Measurements from ENCODE around the gene RELN.

The RELN gene

GRCh38 chr7:103569621-103570305 lies 419.7 kb downstream of the RELN start:
- Histone ChIP-seq H3K9ac (ENCODE audit: low read length) (no peak overlapping the region), H3K4me3 (ENCODE audit: low read length) (no peak overlapping the region), H3K27me3 (ENCODE audit: control insufficient read depth, insufficient read depth, low read length) (no peaks in the 10 kb centered on the region), H3K36me3 (ENCODE audit: control insufficient read depth, insufficient read depth, low read length) (no peaks in the 10 kb centered on the region), H3K4me1 (ENCODE audit: control insufficient read depth, insufficient read depth, low read length) (no peaks in the 10 kb centered on the region), H3K9me3 (ENCODE audit: control insufficient read depth, low read length) (no peaks in the 10 kb centered on the region)

GRCh38 chr7:103564416-103564815 lies 425.0 kb downstream of the RELN start:
- H3K36me3 ChIP-seq (ENCODE audit: control insufficient read depth, insufficient read depth, low read length): no peaks in the 10 kb centered on the region
- H3K9me3 ChIP-seq (ENCODE audit: control insufficient read depth, low read length): no peaks in the 10 kb centered on the region
- H3K4me1 ChIP-seq (ENCODE audit: control insufficient read depth, insufficient read depth, low read length): no peaks in the 10 kb centered on the region
- H3K4me3 ChIP-seq (ENCODE audit: low read length): no peak overlapping the region
- no peaks in the 10 kb centered on the region for H3K27me3 ChIP-seq (ENCODE audit: control insufficient read depth, insufficient read depth, low read length)
- no peak overlapping the region for H3K9ac ChIP-seq (ENCODE audit: low read length)

GRCh38 chr7:103560136-103560535 lies 429.3 kb downstream of the RELN start:
- no peak overlapping the region for H3K9ac ChIP-seq (ENCODE audit: low read length)
- H3K36me3 ChIP-seq (ENCODE audit: control insufficient read depth, insufficient read depth, low read length): no peaks in the 10 kb centered on the region
- H3K4me1 ChIP-seq (ENCODE audit: control insufficient read depth, insufficient read depth, low read length): no peaks in the 10 kb centered on the region
- no peaks in the 10 kb centered on the region for H3K9me3 ChIP-seq (ENCODE audit: control insufficient read depth, low read length)
- no peak overlapping the region for H3K4me3 ChIP-seq (ENCODE audit: low read length)
- peaks cover 3% of the 10 kb centered on the region for H3K27me3 ChIP-seq (ENCODE audit: control insufficient read depth, insufficient read depth, low read length)

- no peak overlapping the region for H3K9ac ChIP-seq (ENCODE audit: low read length)
- H3K4me1 ChIP-seq (ENCODE audit: control insufficient read depth, insufficient read depth, low read length): no peaks in the 10 kb centered on the region
- no peaks in the 10 kb centered on the region for H3K36me3 ChIP-seq (ENCODE audit: control insufficient read depth, insufficient read depth, low read length)
- H3K4me3 ChIP-seq (ENCODE audit: low read length): no peak overlapping the region
- H3K9me3 ChIP-seq (ENCODE audit: control insufficient read depth, low read length): no peaks in the 10 kb centered on the region
- H3K27me3 ChIP-seq (ENCODE audit: control insufficient read depth, insufficient read depth, low read length): no peaks in the 10 kb centered on the region
Observed at GRCh38 chr7:103551016-103551415, 438.4 kb downstream of the RELN start.

GRCh38 chr7:103549786-103550185 lies 439.7 kb downstream of the RELN start:
- Histone ChIP-seq H3K4me3 (ENCODE audit: low read length) (no peak overlapping the region), H3K4me1 (ENCODE audit: control insufficient read depth, insufficient read depth, low read length) (no peaks in the 10 kb centered on the region), H3K36me3 (ENCODE audit: control insufficient read depth, insufficient read depth, low read length) (no peaks in the 10 kb centered on the region), H3K27me3 (ENCODE audit: control insufficient read depth, insufficient read depth, low read length) (no peaks in the 10 kb centered on the region), H3K9me3 (ENCODE audit: control insufficient read depth, low read length) (no peaks in the 10 kb centered on the region), H3K9ac (ENCODE audit: low read length) (no peak overlapping the region)

GRCh38 chr7:103547451-103548284 lies 441.8 kb downstream of the RELN start:
- Histone ChIP-seq H3K4me3 (ENCODE audit: low read length) (no peak overlapping the region), H3K27me3 (ENCODE audit: control insufficient read depth, insufficient read depth, low read length) (no peaks in the 10 kb centered on the region), H3K36me3 (ENCODE audit: control insufficient read depth, insufficient read depth, low read length) (no peaks in the 10 kb centered on the region), H3K9ac (ENCODE audit: low read length) (no peak overlapping the region), H3K4me1 (ENCODE audit: control insufficient read depth, insufficient read depth, low read length) (no peaks in the 10 kb centered on the region), H3K9me3 (ENCODE audit: control insufficient read depth, low read length) (no peaks in the 10 kb centered on the region)

GRCh38 chr7:103542470-103542869 lies 447.0 kb downstream of the RELN start:
- H3K4me1 ChIP-seq (ENCODE audit: control insufficient read depth, insufficient read depth, low read length): no peaks in the 10 kb centered on the region
- H3K4me3 ChIP-seq (ENCODE audit: low read length): no peak overlapping the region
- H3K36me3 ChIP-seq (ENCODE audit: control insufficient read depth, insufficient read depth, low read length): no peaks in the 10 kb centered on the region
- no peak overlapping the region for H3K9ac ChIP-seq (ENCODE audit: low read length)
- no peaks in the 10 kb centered on the region for H3K27me3 ChIP-seq (ENCODE audit: control insufficient read depth, insufficient read depth, low read length)
- no peaks in the 10 kb centered on the region for H3K9me3 ChIP-seq (ENCODE audit: control insufficient read depth, low read length)

- H3K4me1 ChIP-seq (ENCODE audit: control insufficient read depth, insufficient read depth, low read length): no peaks in the 10 kb centered on the region
- H3K9ac ChIP-seq (ENCODE audit: low read length): no peak overlapping the region
- H3K36me3 ChIP-seq (ENCODE audit: control insufficient read depth, insufficient read depth, low read length): no peaks in the 10 kb centered on the region
- H3K9me3 ChIP-seq (ENCODE audit: control insufficient read depth, low read length): no peaks in the 10 kb centered on the region
- no peak overlapping the region for H3K4me3 ChIP-seq (ENCODE audit: low read length)
- H3K27me3 ChIP-seq (ENCODE audit: control insufficient read depth, insufficient read depth, low read length): no peaks in the 10 kb centered on the region
Observed at GRCh38 chr7:103541947-103542346, 447.5 kb downstream of the RELN start.

GRCh38 chr7:103541026-103541425 lies 448.4 kb downstream of the RELN start:
- Histone ChIP-seq H3K27me3 (ENCODE audit: control insufficient read depth, insufficient read depth, low read length) (no peaks in the 10 kb centered on the region), H3K4me3 (ENCODE audit: low read length) (no peak overlapping the region), H3K4me1 (ENCODE audit: control insufficient read depth, insufficient read depth, low read length) (no peaks in the 10 kb centered on the region)

GRCh38 chr7:103540338-103540737 lies 449.1 kb downstream of the RELN start:
- Histone ChIP-seq H3K9ac (ENCODE audit: low read length) (no peak overlapping the region), H3K4me3 (ENCODE audit: low read length) (no peak overlapping the region)

More at GRCh38 chr7:103541026-103541425, 448.4 kb downstream of the RELN start:
- H3K36me3 ChIP-seq (ENCODE audit: control insufficient read depth, insufficient read depth, low read length): no peaks in the 10 kb centered on the region
- no peaks in the 10 kb centered on the region for H3K9me3 ChIP-seq (ENCODE audit: control insufficient read depth, low read length)
- no peak overlapping the region for H3K9ac ChIP-seq (ENCODE audit: low read length)

GRCh38 chr7:103539875-103540274 lies 449.6 kb downstream of the RELN start:
- H3K4me1 ChIP-seq (ENCODE audit: control insufficient read depth, insufficient read depth, low read length): no peaks in the 10 kb centered on the region
- H3K36me3 ChIP-seq (ENCODE audit: control insufficient read depth, insufficient read depth, low read length): no peaks in the 10 kb centered on the region
- no peak overlapping the region for H3K4me3 ChIP-seq (ENCODE audit: low read length)
- H3K9me3 ChIP-seq (ENCODE audit: control insufficient read depth, low read length): no peaks in the 10 kb centered on the region
- no peaks in the 10 kb centered on the region for H3K27me3 ChIP-seq (ENCODE audit: control insufficient read depth, insufficient read depth, low read length)
- H3K9ac ChIP-seq (ENCODE audit: low read length): no peak overlapping the region

More at GRCh38 chr7:103540338-103540737, 449.1 kb downstream of the RELN start:
- no peaks in the 10 kb centered on the region for H3K9me3 ChIP-seq (ENCODE audit: control insufficient read depth, low read length)
- no peaks in the 10 kb centered on the region for H3K36me3 ChIP-seq (ENCODE audit: control insufficient read depth, insufficient read depth, low read length)
- no peaks in the 10 kb centered on the region for H3K4me1 ChIP-seq (ENCODE audit: control insufficient read depth, insufficient read depth, low read length)
- no peaks in the 10 kb centered on the region for H3K27me3 ChIP-seq (ENCODE audit: control insufficient read depth, insufficient read depth, low read length)

- Histone ChIP-seq H3K9ac (ENCODE audit: low read length) (no peak overlapping the region), H3K4me1 (ENCODE audit: control insufficient read depth, insufficient read depth, low read length) (no peaks in the 10 kb centered on the region), H3K36me3 (ENCODE audit: control insufficient read depth, insufficient read depth, low read length) (no peaks in the 10 kb centered on the region), H3K9me3 (ENCODE audit: control insufficient read depth, low read length) (no peaks in the 10 kb centered on the region), H3K27me3 (ENCODE audit: control insufficient read depth, insufficient read depth, low read length) (no peaks in the 10 kb centered on the region), H3K4me3 (ENCODE audit: low read length) (no peak overlapping the region)
Observed at GRCh38 chr7:103538964-103539709, 450.3 kb downstream of the RELN start.

Data from mucosa of stomach (tissue), 1 donor.